HG02938 (cell line): ENCODE measurements around the gene GAL.
"Not testable (repeated sequence)": the region's sequence is repeated elsewhere in the genome, so short reads cannot be mapped to it uniquely, and the experiment has no call there.

Experiments used
- ATAC-seq: cut with Tn5 transposase; IDR thresholded peaks from one replicate; pipeline ENCODE4 v1.9.1; 2021; ENCODE audit warnings: mild to moderate bottlenecking, moderate library complexity; ENCODE audit not compliant: unreplicated experiment

Gene GAL, protein sequence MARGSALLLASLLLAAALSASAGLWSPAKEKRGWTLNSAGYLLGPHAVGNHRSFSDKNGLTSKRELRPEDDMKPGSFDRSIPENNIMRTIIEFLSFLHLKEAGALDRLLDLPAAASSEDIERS

GRCh38 chr11:68684385-68685356, at the start of gene GAL:
GAL (plus strand) TSS chr11:68684544; CDS start chr11:68684924, 380 bp downstream.
- ATAC-seq, result no peak

- not testable (repeated sequence) for ATAC-seq
Observed at GRCh38 chr11:68634606-68635005, 49.7 kb upstream of the GAL start.

- ATAC-seq, result not testable (repeated sequence)
Observed at GRCh38 chr11:68635172-68635571, 49.2 kb upstream of the GAL start.

GRCh38 chr11:68635883-68636282, 48.5 kb upstream of the GAL start:
- ATAC-seq, result not testable (repeated sequence)

DNA sequence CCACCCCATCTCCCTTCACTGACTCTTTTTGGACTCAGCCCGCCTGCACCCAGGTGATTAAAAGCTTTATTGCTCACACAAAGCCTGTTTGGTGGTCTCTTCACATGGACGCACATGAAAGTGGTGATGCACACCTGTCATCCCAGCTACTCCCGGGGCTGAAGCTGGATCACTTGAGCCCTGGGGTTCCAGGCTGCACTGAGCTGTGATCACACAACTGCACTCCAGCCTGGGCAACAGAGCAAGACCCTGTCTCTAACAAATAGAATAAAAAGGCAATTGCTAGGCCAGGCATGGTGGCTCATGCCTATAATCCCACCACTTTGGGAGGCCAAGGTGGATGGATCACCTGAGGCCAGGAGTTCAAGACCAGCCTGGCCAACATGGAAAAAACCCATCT, 45.0 kb upstream of the GAL start:
- ATAC-seq, result not testable (repeated sequence)

DNA sequence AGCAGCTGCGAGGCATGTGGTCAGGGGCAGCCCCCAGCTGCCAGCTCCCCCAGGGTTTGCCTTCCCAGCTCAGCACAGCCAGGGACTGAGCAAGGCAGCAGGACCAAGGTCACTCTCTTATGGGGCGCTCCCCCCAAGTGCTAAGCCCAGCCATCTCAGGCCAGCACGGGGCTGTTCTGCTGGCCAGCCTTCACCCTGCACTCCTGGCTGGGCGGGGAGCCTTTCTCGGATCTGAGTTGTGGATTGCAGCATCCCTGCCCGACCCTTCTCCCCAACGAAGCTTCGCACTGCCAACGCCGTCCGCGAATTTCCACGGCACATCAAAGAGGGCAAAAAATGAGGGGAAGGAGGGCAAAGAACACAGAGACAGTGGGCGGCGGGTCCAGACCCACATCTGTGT, 42.5 kb upstream of the GAL start:
- no peak for ATAC-seq

GRCh38 chr11:68643585-68643984, 40.8 kb upstream of the GAL start:
- ATAC-seq, result no peak

DNA sequence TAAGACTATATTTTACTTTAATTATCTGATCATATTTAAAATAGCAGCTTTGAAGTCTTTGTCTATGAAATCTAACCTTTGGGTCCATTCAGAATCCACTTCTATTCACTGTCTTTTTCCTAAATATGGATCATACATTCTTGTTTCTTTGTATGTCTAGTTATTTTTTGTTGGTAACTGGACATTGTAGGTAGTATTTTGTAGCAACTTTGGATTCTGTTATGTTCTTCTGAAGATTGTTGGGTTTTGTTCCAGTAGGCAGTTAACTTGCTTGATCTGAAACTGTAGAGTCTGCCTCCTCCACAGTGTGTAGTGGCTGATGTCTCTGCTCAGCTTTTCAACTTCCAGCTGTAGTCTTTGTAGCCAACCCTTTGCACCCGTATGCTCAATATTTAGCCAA, 37.5 kb upstream of the GAL start:
- ATAC-seq, result no peak

DNA sequence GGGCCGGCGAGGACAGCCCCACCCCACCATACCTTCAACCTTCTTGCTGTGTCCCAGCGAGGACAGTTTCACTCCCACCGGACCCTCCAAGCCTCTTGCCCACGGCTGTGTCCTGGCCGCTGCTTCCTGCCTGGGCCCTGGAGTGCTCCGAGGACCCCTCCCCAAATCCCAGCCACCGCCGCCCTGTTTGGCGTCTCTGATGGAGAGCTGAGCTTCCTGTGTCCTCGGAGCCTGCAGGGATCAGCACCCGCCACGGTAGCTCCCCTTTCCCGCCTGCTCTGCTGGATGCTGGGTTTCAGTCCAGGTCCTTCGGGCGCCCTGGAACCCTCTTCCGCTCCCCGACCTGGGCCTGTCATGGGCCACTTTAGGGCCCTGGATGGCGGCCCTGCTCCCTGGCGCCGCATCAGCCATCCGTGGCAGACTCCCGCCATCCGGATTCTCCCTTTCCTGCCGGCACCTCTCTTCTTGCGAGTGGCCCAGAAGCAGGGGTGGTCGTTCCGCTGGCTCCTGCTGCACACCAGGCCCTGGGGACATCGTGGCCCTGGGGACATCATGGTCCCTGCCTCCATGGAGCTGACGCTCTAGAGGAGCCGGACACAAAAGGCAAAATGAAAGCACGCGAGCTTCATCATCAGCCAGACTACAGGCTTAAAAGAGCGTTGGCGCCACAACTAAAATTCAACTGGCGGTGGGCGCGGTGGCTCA, 34.3 kb upstream of the GAL start:
- ATAC-seq, result no peak

GRCh38 chr11:68650801-68651200, 33.5 kb upstream of the GAL start:
- no peak for ATAC-seq

DNA sequence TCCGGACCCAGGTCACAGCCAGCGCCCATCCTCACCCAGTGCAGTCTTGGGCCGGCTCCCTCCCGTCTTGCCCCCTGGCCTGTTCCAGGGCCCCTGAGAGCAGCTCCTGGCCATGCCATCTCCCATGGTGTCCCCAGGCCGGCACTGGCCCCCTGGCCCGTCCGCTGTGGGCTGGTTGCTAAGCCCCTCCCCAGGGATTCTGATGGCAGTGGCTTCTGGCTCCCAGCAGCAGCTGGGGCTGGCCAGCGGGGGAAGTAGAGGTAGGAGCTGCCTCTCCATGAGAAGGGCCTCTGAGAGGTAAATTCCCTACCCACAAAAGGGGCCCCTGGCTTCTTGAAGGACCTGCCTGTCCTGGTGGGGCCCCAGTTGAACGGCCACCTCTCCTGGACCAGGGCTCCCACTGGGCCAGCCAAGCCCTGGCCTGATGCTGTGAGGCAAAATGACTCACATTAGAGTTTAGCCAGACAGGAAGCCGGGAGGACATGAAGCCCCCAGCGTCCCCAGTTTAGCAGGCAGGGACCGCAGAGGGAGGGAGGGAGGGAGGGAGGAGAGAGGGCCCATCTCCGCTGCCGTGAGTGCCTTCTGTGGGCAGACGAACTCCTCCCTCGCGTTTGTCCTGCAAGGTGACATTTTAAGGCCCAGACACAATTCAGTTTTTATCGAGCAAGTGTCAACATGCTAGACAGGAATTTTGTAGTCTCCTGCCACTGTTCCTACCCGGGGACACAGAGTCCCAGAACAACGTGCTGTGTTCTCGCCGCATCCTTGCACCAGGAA, 32.9 kb upstream of the GAL start:
- ATAC-seq, result no peak

DNA sequence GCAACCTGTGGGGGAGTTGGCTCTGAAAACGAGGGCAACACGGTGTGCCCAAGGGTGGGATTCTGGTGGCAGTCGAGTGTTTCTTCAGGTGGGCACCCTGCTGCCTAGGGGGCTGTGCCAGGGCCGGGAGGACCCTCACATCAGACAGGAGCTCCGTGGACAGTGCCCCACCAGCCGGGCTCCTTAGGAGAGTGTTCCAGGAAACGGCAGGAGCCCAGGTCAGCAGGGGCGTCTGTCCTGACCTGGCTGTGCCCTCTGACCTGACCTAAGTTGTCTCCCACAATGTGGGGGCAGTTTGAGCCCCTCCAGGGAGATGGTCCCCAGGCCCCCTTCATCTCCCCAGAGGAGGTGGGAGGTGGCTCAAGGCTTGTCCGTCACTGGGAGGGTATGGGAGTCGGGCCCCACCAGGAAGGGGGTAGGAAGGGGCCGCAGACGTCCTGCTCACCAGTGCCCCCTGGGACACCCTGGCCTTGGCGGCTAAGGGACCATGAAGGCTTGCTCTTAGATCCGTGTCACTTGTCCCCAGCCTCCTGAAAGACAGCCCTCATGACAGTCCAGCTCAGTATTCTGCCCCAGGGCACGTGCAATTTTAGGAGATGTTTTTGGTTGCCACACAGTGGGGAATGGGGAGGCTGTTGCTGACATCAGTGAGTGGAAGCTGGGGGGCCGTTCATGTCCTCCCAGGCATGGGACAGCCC, 32.2 kb upstream of the GAL start:
- no peak for ATAC-seq

GRCh38 chr11:68652683-68653156, 31.6 kb upstream of the GAL start:
- no peak for ATAC-seq

DNA sequence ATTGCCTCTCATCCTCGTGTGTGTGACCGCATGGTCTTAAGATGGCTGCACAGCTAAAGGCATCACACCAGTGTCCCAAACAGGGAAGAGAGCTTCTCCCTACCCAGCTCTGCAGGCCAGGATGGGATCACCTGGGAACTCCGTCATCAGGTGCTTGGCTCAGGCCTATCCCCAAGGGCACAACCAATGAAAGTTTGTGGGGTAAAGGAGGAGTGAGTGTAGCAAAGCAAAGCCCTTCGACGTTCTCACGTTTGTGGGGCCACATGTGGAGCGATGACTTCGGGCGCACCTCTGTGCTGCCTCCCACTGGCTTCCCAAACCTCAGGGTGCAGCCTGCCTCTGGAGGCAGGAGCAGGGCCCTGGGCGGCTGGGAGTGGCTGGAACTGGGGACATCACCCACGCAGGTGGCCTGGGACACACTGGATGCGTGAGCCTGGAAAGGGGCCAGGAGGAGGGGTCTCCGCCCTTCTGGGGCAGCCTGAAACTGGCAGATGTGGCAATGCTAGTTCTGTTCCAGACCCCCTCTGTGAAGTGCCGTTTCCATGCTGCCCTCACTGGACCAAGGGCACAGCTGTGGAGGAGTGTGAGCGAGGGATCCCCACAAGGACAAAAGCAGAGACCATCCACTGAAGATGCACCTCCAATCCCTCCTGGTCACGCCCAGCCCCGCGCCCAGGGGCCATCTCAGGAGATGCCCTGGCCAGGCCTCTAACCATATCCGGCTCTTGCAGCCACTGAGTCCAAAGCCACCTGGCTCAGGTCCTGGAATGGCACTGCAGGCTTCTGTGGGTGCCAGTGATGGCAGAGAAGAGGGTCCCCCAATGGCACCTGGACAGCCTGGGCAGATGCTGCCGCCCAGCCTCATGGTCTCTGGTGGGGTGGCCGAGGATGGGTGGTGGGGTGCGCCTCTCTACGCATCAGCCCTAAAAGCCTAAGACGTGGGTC, 30.6 kb upstream of the GAL start:
- ATAC-seq, result no peak

DNA sequence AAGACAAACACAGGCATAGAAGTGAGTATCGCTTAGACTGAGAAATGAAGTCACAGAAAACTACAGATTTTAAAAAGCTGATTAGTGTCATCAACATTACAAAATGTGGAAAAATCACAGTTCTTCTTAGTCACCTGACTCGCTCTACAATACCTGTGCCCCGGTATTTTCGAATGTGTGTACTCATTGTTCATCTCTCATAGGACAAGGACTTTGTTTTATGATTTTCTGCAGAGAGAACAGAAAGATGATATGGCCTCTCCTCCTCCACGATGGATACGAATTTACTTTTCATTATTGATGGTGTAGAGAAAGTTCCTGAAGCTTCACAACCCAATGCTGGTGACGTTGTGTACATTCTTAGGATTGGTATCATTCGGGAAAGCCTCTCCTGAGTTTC, 29.4 kb upstream of the GAL start:
- ATAC-seq, result no peak

DNA sequence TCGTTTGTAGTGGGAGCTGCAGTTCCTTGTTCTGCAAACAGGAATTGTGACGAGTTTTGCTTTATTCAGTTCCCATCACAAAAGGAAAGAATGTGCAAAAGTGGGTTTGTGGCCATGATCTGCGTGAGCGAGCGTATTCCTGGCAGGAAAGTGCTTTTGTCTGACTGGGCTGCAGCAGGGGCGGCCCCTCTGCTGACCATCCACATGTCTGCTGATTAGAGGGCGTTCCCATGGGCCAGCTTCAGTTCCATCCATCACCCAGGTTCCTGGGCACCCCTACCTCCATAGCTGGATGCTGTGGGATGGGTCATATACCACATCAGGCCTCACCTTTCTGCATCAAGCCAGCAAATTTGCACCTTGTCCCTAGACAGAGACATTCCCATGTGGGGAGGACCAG, 28.9 kb upstream of the GAL start:
- ATAC-seq, result no peak

GRCh38 chr11:68655806-68656205, 28.5 kb upstream of the GAL start:
- ATAC-seq, result no peak

DNA sequence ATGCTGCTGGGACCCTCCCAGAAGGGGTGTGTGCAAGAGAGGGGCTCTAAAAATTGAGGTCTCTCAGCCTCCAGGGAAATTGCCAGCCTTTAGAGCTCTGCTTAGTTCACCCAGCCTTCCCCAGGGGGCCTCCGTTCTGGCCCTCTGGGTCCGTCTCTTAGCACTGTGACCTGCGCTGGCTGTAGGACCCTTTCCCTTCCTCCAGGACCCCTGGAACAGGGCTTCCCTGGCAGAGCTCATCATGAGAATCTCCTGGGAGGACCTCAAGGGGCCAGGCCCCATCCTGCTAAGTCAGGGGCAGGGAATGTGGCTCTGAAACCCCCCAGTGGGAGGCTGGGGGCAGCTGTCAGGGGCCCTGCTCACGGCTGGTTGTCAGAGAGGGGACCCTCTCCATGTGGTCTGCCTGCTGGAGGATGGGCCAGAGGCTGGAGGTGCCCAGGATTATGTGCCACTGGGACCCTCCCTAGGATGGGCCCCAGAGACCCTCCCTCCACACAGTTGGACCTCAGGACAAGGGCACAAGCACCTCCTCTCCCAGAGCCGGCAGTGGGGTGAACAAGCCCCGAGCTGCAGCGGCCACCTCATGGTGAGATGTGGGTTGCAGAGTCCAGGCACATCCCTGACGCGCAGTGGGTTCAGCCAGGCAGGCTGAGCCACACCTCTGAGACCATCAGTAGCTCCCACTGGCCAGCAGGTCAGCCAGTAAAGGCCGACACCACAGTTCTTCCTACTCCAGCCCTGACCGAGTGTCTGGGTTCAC, 27.1 kb upstream of the GAL start:
- ATAC-seq, result no peak
